Neural cell (in vitro differentiated cells): Measurements from ENCODE around the gene FNDC3B. TPM values are rescaled to one million over a fixed set of nuclear protein-coding genes. Genes with fewer than 3 reads are reported as not detected.

Experiments used
- H2AFZ ChIP-seq: fragments of 200-600, 300-800 bp; sonication (generic), shearing (Covaris generic); 2 replicates; pipeline ENCODE4 v1.6.0; 2014; ENCODE audit warnings: low read depth, mild to moderate bottlenecking, antibody characterized with exemption, low read length, moderate library complexity
- H3F3A ChIP-seq: fragments of 200-600 bp; shearing (Covaris generic); 2 replicates; pipeline ENCODE4 v1.6.1; 2016; ENCODE audit warnings: mild to moderate bottlenecking, moderate library complexity, mixed read lengths, antibody characterized with exemption, low read length; ENCODE audit not compliant: insufficient read depth, poor library complexity, severe bottlenecking
- H3K27ac ChIP-seq: fragments of 200-600, 300-800 bp; sonication (generic), shearing (Covaris generic); 2 replicates; pipeline ENCODE4 v1.5.1; 2014; ENCODE audit warnings: mild to moderate bottlenecking, low read length, moderate library complexity
- H3K27me3 ChIP-seq: fragments of 300-800, 200-600 bp; sonication (generic), shearing (Covaris generic); 2 replicates; pipeline ENCODE4 v1.6.0; 2014; ENCODE audit warnings: mild to moderate bottlenecking, low read depth, low read length, moderate library complexity; ENCODE audit not compliant: insufficient read depth
- H3K36me3 ChIP-seq: fragments of 300-800, 200-600 bp; sonication (generic), shearing (Covaris generic); 2 replicates; pipeline ENCODE4 v1.5.1; 2014; ENCODE audit warnings: mild to moderate bottlenecking, antibody characterized with exemption, low read length, moderate library complexity; ENCODE audit not compliant: insufficient read depth
- H3K4me2 ChIP-seq: fragments of 300-800, 200-600 bp; sonication (generic), shearing (Covaris generic); 2 replicates; pipeline ENCODE4 v1.6.0; 2014; ENCODE audit warnings: mild to moderate bottlenecking, low read length
- H3K4me3 ChIP-seq: fragments of 300-800, 200-600 bp; sonication (generic), shearing (Covaris generic); 2 replicates; pipeline ENCODE4 v1.5.1; 2014; ENCODE audit warnings: mild to moderate bottlenecking, low read length, moderate library complexity
- H3K79me2 ChIP-seq: fragments of 200-600 bp; shearing (Covaris generic); replicated peaks from 2 replicates; pipeline ENCODE4 v1.6.0; 2014; ENCODE audit warnings: mild to moderate bottlenecking, low read length, moderate library complexity; ENCODE audit not compliant: insufficient read depth
- H3K9ac ChIP-seq: fragments of 300-800, 200-600 bp; sonication (generic), shearing (Covaris generic); 2 replicates; pipeline ENCODE4 v1.6.1; 2016; ENCODE audit warnings: mild to moderate bottlenecking, low read length, mixed read lengths
- H3K9me2 ChIP-seq: fragments of 200-600 bp; shearing (Covaris generic); 2 replicates; pipeline ENCODE4 v1.6.1; 2016; ENCODE audit warnings: mild to moderate bottlenecking, low read length, mixed read lengths; ENCODE audit not compliant: insufficient read depth
- H3K9me3 ChIP-seq: fragments of 200-600, 300-800 bp; sonication (generic), shearing (Covaris generic); 2 replicates; pipeline ENCODE4 v1.6.1; 2016; ENCODE audit warnings: mild to moderate bottlenecking, mixed run types, low read length, moderate library complexity, mixed read lengths
- H4K20me1 ChIP-seq: fragments of 200-600 bp; shearing (Covaris generic); 2 replicates; pipeline ENCODE4 v1.6.1; 2016; ENCODE audit warnings: mild to moderate bottlenecking, mixed run types; ENCODE audit not compliant: insufficient read depth
- CTCF ChIP-seq: fragments of 450-650 bp; IDR thresholded peaks from 2 replicates; pipeline ENCODE4 v1.5.1; 2014; ENCODE audit warnings: antibody characterized with exemption, mild to moderate bottlenecking, moderate library complexity; ENCODE audit not compliant: poor library complexity, severe bottlenecking
- EP300 ChIP-seq: fragments of 450-650 bp; conservative IDR thresholded peaks from 2 replicates; pipeline ENCODE4 v1.6.1; 2014; ENCODE audit warnings: antibody characterized with exemption, mild to moderate bottlenecking, moderate library complexity; ENCODE audit not compliant: poor library complexity, severe bottlenecking
- EZH2 ChIP-seq: fragments of 200-600, 300-800 bp; shearing (Covaris generic), sonication (generic); IDR thresholded peaks from 2 replicates; pipeline ENCODE4 v1.6.1; 2014; ENCODE audit warnings: antibody characterized with exemption, low read length, borderline replicate concordance, mild to moderate bottlenecking; ENCODE audit not compliant: insufficient read depth, poor library complexity, severe bottlenecking
- MXI1 ChIP-seq: fragments of 450-650 bp; conservative IDR thresholded peaks from 2 replicates; pipeline ENCODE4 v1.6.1; 2014; ENCODE audit warnings: antibody characterized with exemption, mild to moderate bottlenecking; ENCODE audit not compliant: poor library complexity, severe bottlenecking
- POLR2AphosphoS5 ChIP-seq: IDR thresholded peaks from 2 replicates; pipeline ENCODE4 v1.6.1; 2012
- RAD21 ChIP-seq: fragments of 450-650 bp; conservative IDR thresholded peaks from 2 replicates; pipeline ENCODE4 v1.6.1; 2014; ENCODE audit warnings: antibody characterized with exemption, mild to moderate bottlenecking, moderate library complexity
- REST ChIP-seq: IDR thresholded peaks from 2 replicates; pipeline ENCODE4 v1.6.1; 2012; ENCODE audit warnings: borderline replicate concordance
- SMC3 ChIP-seq: fragments of 450-650 bp; conservative IDR thresholded peaks from 2 replicates; pipeline ENCODE4 v1.6.1; 2014; ENCODE audit warnings: antibody characterized with exemption, mild to moderate bottlenecking, moderate library complexity; ENCODE audit not compliant: poor library complexity
- TAF1 ChIP-seq: IDR thresholded peaks from 2 replicates; pipeline ENCODE4 v1.6.1; 2012; ENCODE audit warnings: low read depth
- polyA plus RNA-seq: library from polyadenylated mRNA; depleted of rRNA; stranded (reverse); fragments of >200 nt; gene quantifications from 2 replicates; pipeline ENCODE4 v1.2.3, GENCODE V29; 2014

Gene FNDC3B
- polyA plus RNA-seq, 1 donor from 2014 or later, result 4.9 TPM

GRCh38 chr3:172177803-172178316 is 138.5 kb downstream of the FNDC3B start:
- Histone ChIP-seq H3K4me3 (no peak overlapping the region), H3K4me2 (no peak overlapping the region), H3K27me3 (no peaks in the 10 kb centered on the region), H3K9me3 (no peaks in the 10 kb centered on the region), H3K79me2 (no peaks in the 10 kb centered on the region), H2AFZ (no peak overlapping the region), H3K9me2 (no peaks in the 10 kb centered on the region), H3K9ac (no peak overlapping the region), H3K27ac (no peak overlapping the region), H4K20me1 (no peaks in the 10 kb centered on the region), H3K36me3 (no peaks in the 10 kb centered on the region), H3F3A (no peaks in the 10 kb centered on the region)
- TF ChIP-seq TAF1 (no peak), POLR2AphosphoS5 (no peak), EZH2 (no peak), SMC3 (no peak), CTCF (no peak), MXI1 (no peak), REST (no peak), RAD21 (no peak), EP300 (no peak)

GRCh38 chr3:172179680-172180399 is 140.5 kb downstream of the FNDC3B start:
- Histone ChIP-seq H2AFZ (no peak overlapping the region), H3K9me3 (no peaks in the 10 kb centered on the region), H3K27ac (no peak overlapping the region), H3K36me3 (no peaks in the 10 kb centered on the region), H3K9me2 (no peaks in the 10 kb centered on the region), H3F3A (no peaks in the 10 kb centered on the region), H4K20me1 (no peaks in the 10 kb centered on the region), H3K27me3 (no peaks in the 10 kb centered on the region), H3K4me2 (no peak overlapping the region), H3K9ac (no peak overlapping the region), H3K79me2 (no peaks in the 10 kb centered on the region), H3K4me3 (no peak overlapping the region)
- TF ChIP-seq SMC3, result no peak
- no peak for TF ChIP-seq RAD21
- TF ChIP-seq CTCF, result no peak
- no peak for TF ChIP-seq REST
- no peak for TF ChIP-seq TAF1
- no peak for TF ChIP-seq POLR2AphosphoS5
- TF ChIP-seq EP300, result no peak
- TF ChIP-seq EZH2, result no peak
- no peak for TF ChIP-seq MXI1
